HG03095 (cell line): ENCODE results near the gene EEFSEC.

ENCODE experiments used
- ATAC-seq: cut with Tn5 transposase; IDR thresholded peaks from one replicate; pipeline ENCODE4 v1.9.1; 2021; ENCODE audit warnings: moderate library complexity; ENCODE audit not compliant: unreplicated experiment

Gene EEFSEC

DNA sequence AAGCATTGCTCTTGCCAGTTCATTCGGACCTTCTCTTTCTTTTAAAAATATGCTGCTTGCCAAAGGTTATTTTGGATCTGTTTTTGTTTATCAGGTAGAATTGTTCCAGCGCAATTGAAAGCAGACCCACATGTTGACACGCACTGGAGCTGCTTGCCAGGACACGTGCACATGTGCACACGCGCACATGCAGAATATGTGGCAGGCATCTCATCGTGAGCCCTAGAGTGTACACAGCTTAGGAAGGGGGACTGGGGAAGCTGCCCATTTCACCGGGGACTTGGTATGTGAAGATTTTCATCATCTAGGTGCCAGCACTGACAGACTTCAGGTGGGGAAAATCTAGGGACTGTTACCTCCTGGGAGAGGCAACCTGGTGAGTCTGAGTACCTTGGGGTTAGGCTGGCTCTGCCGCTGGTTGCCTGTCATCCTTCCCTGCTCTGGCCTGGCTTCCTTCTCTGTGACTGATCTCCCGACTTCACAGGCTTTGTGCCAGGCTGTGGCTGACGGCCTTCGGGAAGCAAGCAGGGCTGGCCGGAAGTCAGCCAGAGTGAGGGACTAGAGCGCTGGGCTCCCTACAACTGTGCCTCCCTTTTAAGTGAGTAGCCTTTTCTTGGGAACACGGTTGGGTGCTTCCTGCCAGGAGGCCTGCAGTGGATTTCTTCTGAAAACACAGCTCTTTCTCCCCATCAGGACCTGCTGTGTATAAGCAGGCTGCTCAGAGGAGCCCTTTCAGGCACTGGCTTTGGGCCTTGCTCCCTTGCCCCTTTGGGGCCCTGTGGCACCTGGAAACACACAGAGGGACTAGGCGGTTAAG lies 129.3 kb downstream of the EEFSEC start:
- no peak for ATAC-seq

GRCh38 chr3:128283421-128283820 lies 130.1 kb downstream of the EEFSEC start:
- ATAC-seq: no peak

GRCh38 chr3:128285042-128285966 lies 132.0 kb downstream of the EEFSEC start:
- no peak for ATAC-seq

GRCh38 chr3:128285967-128286321 lies 132.7 kb downstream of the EEFSEC start:
- ATAC-seq: no peak

GRCh38 chr3:128286691-128287090 lies 133.4 kb downstream of the EEFSEC start:
- no peak for ATAC-seq

- ATAC-seq: no peak
Observed at GRCh38 chr3:128287216-128287615, 133.9 kb downstream of the EEFSEC start.

GRCh38 chr3:128289534-128289933 lies 136.3 kb downstream of the EEFSEC start:
- ATAC-seq: no peak

DNA sequence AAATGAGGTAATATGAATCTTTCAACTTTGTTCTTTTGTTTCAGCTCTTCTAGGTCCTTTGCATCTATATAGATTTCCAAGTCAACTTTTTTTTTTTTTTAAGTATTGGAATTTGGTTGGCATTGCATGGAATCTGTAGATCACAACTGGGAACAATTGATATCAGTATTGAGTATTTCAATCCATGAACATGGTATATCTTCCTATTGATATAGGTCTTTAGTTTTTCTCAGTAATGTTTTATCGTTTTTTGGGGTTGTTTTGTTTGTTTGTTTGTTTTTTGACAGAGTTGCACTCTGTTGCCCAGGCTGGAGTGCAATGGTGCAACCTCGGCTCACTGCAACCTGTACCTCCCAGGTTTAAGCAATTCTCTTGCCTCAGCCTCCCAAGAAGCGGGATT lies 137.2 kb downstream of the EEFSEC start:
- ATAC-seq: no peak

- no peak for ATAC-seq
Observed at GRCh38 chr3:128293930-128294329, 140.6 kb downstream of the EEFSEC start.

GRCh38 chr3:128294999-128295468 lies 141.8 kb downstream of the EEFSEC start:
- no peak for ATAC-seq

DNA sequence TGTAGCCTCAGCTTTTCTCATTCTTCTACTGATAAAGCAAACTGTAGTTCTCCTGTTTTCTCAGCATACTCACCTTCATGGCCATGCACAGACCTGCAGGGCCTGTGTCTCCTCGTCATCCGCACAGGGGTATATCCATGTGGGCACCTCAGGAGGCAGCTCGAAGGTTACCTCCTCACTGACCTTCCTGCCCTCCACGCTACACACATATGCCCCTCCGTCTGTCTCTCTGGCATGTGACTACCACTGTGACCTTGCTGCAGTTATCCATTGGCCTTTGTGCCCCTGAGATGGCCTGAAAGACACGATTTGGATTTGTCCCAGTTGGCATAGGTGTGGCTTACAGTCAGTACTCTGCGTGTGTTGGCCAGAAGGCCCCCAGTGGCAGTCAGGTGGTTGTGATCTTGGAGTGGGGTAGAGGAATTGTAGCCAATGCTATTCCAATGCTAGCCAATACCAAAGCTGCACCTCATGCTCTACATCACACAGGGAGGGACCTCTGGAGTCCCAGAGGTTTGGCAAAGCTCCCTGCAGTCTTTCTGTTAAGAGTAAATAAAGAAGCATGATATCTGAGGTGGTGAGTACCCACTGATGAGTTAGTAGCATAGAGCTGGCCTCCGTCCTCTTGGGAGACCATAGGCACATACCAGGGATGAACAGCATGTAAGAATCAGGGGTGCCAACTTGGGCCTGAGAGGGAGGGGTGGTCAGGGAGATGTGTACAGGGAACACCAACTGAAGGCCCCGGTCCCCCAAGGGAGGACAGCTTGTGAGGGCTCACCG lies 143.4 kb downstream of the EEFSEC start:
- ATAC-seq: no peak

DNA sequence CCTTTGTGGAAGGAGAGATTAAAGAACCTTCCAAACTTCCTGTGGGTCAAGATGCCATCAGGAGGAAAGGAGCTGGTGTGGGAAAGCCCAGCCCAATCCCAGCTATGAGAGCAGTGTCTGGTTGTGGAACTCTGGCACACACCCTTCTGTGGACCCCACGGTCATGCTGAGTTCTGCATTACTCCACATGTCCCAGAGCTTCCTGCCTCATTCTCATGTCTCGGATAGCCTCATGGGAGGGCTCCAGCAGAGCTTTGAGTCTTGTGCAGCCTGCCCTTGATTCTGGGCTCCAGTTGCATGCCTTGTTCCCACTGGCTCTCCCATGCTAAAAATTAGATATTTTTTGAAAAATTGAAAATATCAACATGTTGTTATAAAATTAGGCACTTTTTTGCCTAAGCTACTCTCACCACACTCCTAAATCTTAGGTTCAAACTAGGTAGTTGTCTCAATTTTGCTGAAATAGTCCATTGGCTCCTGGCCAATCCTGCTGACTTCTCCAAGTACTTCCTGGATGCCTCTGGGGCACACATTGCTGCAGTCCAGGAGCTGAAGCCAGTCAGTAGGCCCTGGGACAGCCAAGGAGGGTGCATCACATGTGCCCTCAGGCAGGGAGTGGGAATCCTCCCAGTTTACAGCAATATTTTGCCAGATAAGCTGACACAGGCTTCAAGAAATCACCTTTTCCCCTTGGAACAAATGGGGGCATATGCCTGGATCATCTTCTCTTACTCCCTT lies 144.3 kb downstream of the EEFSEC start:
- no peak for ATAC-seq

DNA sequence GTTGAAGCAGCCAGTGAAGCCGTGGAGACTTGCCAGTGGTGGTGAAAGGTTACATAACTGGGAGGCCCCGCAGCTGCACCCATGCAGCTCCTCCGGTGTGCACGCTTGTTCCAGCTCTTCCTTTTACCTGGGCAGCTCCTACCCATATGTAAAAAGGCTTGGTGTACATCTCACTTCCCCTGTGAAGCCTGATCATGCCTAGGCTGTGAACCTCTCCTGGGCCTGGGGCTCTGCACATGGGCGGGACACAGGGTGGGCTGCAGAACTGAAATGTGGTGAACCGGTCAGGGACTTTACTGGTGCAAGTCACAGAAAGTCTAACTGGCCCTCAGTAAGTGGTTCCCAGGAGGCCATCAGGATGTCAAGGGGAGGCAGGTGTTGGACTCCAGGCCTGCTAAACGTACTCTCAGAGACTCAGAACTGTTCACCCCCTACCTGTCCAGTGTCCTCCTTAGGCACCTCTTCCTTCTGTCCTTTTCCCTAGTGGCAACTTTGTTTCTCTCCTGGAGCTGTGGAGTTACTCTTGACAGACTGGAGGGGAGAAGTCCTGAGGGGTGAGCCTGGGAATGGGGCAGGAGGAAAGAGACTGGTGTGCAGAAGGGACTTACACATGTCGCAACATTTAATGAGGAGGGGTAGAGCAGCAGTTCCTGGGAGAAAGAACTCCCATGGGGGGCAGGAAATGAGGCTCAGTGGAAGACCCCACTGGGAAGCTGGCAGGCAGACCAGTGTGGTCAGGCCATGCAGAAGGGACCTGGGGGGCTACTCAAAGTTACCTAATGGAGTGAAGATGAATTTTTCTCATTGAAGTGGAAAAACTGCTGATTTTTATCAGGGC lies 148.1 kb downstream of the EEFSEC start:
- no peak for ATAC-seq

GRCh38 chr3:128306481-128306880 lies 153.2 kb downstream of the EEFSEC start:
- ATAC-seq: no peak

DNA sequence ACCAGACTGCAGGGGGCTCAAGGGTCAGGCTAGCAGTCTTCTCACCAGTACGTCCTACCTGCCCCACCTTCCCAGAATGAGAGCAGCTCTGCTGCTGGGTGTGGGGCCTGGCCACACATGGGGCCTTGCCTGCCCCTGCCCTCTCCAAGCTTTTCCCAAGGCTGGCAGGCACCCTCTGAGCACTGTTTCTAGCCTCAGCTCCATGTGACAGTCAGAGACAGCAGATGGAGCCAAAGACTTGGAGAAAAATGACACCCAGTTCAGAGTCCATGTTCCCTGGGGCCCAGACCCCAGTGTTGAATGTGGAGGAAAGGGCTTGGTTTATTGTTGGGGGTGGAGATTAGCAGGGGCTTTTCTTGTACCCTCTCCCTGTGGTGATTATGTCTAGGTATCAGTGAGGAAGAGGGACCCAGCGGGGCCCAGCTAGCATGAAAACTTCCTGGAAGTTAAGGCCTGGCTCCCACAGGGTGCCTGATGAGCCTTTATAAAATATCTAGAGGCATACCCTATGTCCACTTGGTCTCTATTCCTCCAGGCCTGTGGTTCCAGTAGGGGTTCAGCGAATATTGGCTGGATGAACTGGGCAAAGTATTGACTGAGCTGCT lies 153.8 kb downstream of the EEFSEC start:
- ATAC-seq: no peak

- ATAC-seq: no peak
Observed at GRCh38 chr3:128307781-128308469, 154.6 kb downstream of the EEFSEC start.

GRCh38 chr3:128309026-128309425 lies 155.7 kb downstream of the EEFSEC start:
- no peak for ATAC-seq

- ATAC-seq: no peak
Observed at GRCh38 chr3:128310286-128311058, 157.2 kb downstream of the EEFSEC start.
